ENCODE data around the gene KRT76. TPM values are rescaled to one million over a fixed set of nuclear protein-coding genes. Genes with fewer than 3 reads are reported as not detected.
"Not testable (repeated sequence)": the region's sequence is repeated elsewhere in the genome, so short reads cannot be mapped to it uniquely, and the experiment has no call there.

KRT76 gene
- polyA plus RNA-seq, 1 of the 3 experiments (the other 2 are of a cell fraction) = not detected

- Histone ChIP-seq H3K36me3 (replicated peaks in 1 of 2; ENCODE audit: control insufficient read depth in 1 of 2, insufficient read depth in 2 of 2, low read length in 1 of 2) (no peaks in the 10 kb centered on the region), H2AFZ (ENCODE audit: low read depth) (no peak within 1 kb of the TSS), H3K27ac (ENCODE audit: low read depth in 2 of 2, low read length in 1 of 2) (no peak within 1 kb of the TSS), H3K27me3 (ENCODE audit: insufficient read depth) (peaks cover 18% of the 10 kb centered on the region; the same call in 1 of the 2 replicates), H3K9me3 (no peaks in the 10 kb centered on the region), H3K4me1 (ENCODE audit: control insufficient read depth in 1 of 2, insufficient read depth in 2 of 2, low read depth in 1 of 2, low read length in 1 of 2) (no peaks in the 10 kb centered on the region), H3K9ac (no peak within 1 kb of the TSS), H3F3A (replicated peaks; ENCODE audit: insufficient read depth) (peaks cover 3% of the 10 kb centered on the region), H3K4me3 (ENCODE audit: low read depth in 2 of 2, low read length in 1 of 2) (no peak within 1 kb of the TSS), H3K79me2 (ENCODE audit: insufficient read depth) (no peaks in the 10 kb centered on the region), H4K20me1 (ENCODE audit: insufficient read depth) (no peaks in the 10 kb centered on the region), H3K4me2 (no peak within 1 kb of the TSS), H3K9me2 (no peaks in the 10 kb centered on the region)
- WGBS (ENCODE audit: low lambda C conversion rate) = 53% methylated on average over 15 of the region's 17 CpGs
- DNase-seq = no peak
- ChIA-PET POLR2A (no interaction called here), CTCF (interaction anchor here (0.9 to 1.0 kb wide), 2 partner anchors 84 to 185 kb away, joined by 3 to 4 read pairs; no protein-coding TSS in a partner anchor)
- no peak for TF ChIP-seq EZH2phosphoT487 (IDR thresholded peaks at IDR 0.05; ENCODE audit: borderline replicate concordance, low read depth)
- TF ChIP-seq YY1 (IDR thresholded peaks at IDR 0.05; ENCODE audit: low read depth) = no peak
- TF ChIP-seq, protein P1, sequence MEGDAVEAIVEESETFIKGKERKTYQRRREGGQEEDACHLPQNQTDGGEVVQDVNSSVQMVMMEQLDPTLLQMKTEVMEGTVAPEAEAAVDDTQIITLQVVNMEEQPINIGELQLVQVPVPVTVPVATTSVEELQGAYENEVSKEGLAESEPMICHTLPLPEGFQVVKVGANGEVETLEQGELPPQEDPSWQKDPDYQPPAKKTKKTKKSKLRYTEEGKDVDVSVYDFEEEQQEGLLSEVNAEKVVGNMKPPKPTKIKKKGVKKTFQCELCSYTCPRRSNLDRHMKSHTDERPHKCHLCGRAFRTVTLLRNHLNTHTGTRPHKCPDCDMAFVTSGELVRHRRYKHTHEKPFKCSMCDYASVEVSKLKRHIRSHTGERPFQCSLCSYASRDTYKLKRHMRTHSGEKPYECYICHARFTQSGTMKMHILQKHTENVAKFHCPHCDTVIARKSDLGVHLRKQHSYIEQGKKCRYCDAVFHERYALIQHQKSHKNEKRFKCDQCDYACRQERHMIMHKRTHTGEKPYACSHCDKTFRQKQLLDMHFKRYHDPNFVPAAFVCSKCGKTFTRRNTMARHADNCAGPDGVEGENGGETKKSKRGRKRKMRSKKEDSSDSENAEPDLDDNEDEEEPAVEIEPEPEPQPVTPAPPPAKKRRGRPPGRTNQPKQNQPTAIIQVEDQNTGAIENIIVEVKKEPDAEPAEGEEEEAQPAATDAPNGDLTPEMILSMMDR (IDR thresholded peaks at IDR 0.05) = no peak
- TF ChIP-seq USF1 (IDR thresholded peaks at IDR 0.05; ENCODE audit: borderline replicate concordance, low read depth) = no peak
- TF ChIP-seq, protein P2, sequence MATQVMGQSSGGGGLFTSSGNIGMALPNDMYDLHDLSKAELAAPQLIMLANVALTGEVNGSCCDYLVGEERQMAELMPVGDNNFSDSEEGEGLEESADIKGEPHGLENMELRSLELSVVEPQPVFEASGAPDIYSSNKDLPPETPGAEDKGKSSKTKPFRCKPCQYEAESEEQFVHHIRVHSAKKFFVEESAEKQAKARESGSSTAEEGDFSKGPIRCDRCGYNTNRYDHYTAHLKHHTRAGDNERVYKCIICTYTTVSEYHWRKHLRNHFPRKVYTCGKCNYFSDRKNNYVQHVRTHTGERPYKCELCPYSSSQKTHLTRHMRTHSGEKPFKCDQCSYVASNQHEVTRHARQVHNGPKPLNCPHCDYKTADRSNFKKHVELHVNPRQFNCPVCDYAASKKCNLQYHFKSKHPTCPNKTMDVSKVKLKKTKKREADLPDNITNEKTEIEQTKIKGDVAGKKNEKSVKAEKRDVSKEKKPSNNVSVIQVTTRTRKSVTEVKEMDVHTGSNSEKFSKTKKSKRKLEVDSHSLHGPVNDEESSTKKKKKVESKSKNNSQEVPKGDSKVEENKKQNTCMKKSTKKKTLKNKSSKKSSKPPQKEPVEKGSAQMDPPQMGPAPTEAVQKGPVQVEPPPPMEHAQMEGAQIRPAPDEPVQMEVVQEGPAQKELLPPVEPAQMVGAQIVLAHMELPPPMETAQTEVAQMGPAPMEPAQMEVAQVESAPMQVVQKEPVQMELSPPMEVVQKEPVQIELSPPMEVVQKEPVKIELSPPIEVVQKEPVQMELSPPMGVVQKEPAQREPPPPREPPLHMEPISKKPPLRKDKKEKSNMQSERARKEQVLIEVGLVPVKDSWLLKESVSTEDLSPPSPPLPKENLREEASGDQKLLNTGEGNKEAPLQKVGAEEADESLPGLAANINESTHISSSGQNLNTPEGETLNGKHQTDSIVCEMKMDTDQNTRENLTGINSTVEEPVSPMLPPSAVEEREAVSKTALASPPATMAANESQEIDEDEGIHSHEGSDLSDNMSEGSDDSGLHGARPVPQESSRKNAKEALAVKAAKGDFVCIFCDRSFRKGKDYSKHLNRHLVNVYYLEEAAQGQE (IDR thresholded peaks at IDR 0.05; ENCODE audit: low read depth, low read length) = no peak
- TF ChIP-seq, protein P3, sequence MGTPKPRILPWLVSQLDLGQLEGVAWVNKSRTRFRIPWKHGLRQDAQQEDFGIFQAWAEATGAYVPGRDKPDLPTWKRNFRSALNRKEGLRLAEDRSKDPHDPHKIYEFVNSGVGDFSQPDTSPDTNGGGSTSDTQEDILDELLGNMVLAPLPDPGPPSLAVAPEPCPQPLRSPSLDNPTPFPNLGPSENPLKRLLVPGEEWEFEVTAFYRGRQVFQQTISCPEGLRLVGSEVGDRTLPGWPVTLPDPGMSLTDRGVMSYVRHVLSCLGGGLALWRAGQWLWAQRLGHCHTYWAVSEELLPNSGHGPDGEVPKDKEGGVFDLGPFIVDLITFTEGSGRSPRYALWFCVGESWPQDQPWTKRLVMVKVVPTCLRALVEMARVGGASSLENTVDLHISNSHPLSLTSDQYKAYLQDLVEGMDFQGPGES (IDR thresholded peaks at IDR 0.05; ENCODE audit: low read depth, low read length) = no peak
Observed at GRCh38 chr12:52795694-52796428, 18.7 kb upstream of the KRT76 start, which contains the start of gene KRT3. TSS of gene KRT3 (minus strand) at chr12:52796117. CDS start at chr12:52796042, 75 bp downstream.

DNA sequence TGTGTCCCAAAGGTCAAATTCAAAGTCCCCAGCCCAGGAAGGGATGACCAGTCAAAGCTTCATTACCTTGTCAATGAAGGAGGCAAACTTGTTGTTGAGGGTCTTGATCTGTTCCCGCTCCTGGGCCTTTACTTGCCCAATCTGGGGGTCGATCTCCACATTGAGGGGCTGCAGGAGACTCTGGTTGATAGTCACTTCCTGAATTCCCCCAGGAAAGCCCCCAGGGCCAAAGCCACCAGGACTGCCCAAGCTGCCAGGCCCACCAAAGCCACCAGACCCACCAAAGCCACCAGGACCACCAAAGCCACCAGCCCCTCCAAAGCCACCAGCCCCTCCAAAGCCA lies 18.2 kb upstream of the KRT76 start:
- CTCF ChIA-PET; H4K20me1 ChIP-seq (ENCODE audit: insufficient read depth): not testable (repeated sequence)
- WGBS (ENCODE audit: low lambda C conversion rate) = 21% methylated on average over 2 of the region's 2 CpGs

More for the DNA sequence above, 18.2 kb upstream of the KRT76 start:
- H3K79me2 ChIP-seq (ENCODE audit: insufficient read depth); POLR2A ChIA-PET; H3K9me2 ChIP-seq; H3K4me3 ChIP-seq (ENCODE audit: low read depth in 2 of 2, low read length in 1 of 2); H3K9me3 ChIP-seq; H3F3A ChIP-seq (replicated peaks; ENCODE audit: insufficient read depth); H2AFZ ChIP-seq (ENCODE audit: low read depth); H3K9ac ChIP-seq; DNase-seq; H3K4me2 ChIP-seq; H3K4me1 ChIP-seq (ENCODE audit: control insufficient read depth in 1 of 2, insufficient read depth in 2 of 2, low read depth in 1 of 2, low read length in 1 of 2); H3K27ac ChIP-seq (ENCODE audit: low read depth in 2 of 2, low read length in 1 of 2); H3K36me3 ChIP-seq (replicated peaks in 1 of 2; ENCODE audit: control insufficient read depth in 1 of 2, insufficient read depth in 2 of 2, low read length in 1 of 2): not testable (repeated sequence)
- H3K27me3 ChIP-seq (ENCODE audit: insufficient read depth) = peaks cover 18% of the 10 kb centered on the region; the same call in 1 of the 2 replicates

Measured in SK-N-SH (cell line).